ENCODE results near the gene POLRMT.
A peak's percentile ranks its signal among the peaks of the same experiment; 100 is the strongest.

The POLRMT gene

GRCh38 chr19:593505-593904 lies 39.8 kb downstream of the POLRMT start:
- no peak overlapping the region for H3K4me3 ChIP-seq (ENCODE audit: low read depth, low read length)
- no peak for TF ChIP-seq CTCF (IDR thresholded peaks at IDR 0.05; ENCODE audit: low read depth, low read length)

- TF ChIP-seq CTCF (IDR thresholded peaks at IDR 0.05; ENCODE audit: low read depth, low read length), result no peak
- H3K4me3 ChIP-seq (ENCODE audit: low read depth, low read length), result no peak overlapping the region
These were observed 40.3 kb downstream of the POLRMT start for GRCh38 chr19:593055-593454.

- no peak overlapping the region for H3K4me3 ChIP-seq (ENCODE audit: low read depth, low read length)
- no peak for TF ChIP-seq CTCF (IDR thresholded peaks at IDR 0.05; ENCODE audit: low read depth, low read length)
These were observed 41.2 kb downstream of the POLRMT start for GRCh38 chr19:592101-592500.

GRCh38 chr19:591099-591958 lies 42.0 kb downstream of the POLRMT start:
- no peak overlapping the region for H3K4me3 ChIP-seq (ENCODE audit: low read depth, low read length)
- no peak for TF ChIP-seq CTCF (IDR thresholded peaks at IDR 0.05; ENCODE audit: low read depth, low read length)

GRCh38 chr19:590750-591098 lies 42.6 kb downstream of the POLRMT start:
- no peak for TF ChIP-seq CTCF (IDR thresholded peaks at IDR 0.05; ENCODE audit: low read depth, low read length)
- H3K4me3 ChIP-seq (ENCODE audit: low read depth, low read length), result no peak overlapping the region

GRCh38 chr19:590396-590745 lies 43.0 kb downstream of the POLRMT start:
- H3K4me3 ChIP-seq (ENCODE audit: low read depth, low read length), result peak overlapping the region; percentile 27; the same call in 1 of the 2 replicates
- no peak for TF ChIP-seq CTCF (IDR thresholded peaks at IDR 0.05; ENCODE audit: low read depth, low read length)

- peak within 1 kb of the TSS; percentile 27; the same call in 1 of the 2 replicates for H3K4me3 ChIP-seq (ENCODE audit: low read depth, low read length)
- TF ChIP-seq CTCF (IDR thresholded peaks at IDR 0.05; ENCODE audit: low read depth, low read length), result no peak
These were observed 43.5 kb downstream of the POLRMT start, which contains the start of gene HCN2 for GRCh38 chr19:589693-590395. Gene HCN2 (plus strand): TSS chr19:589881. CDS start chr19:589946, 65 bp downstream.

Data from WI38 (cell line).